H9 (cell line): ENCODE data around the gene ZNF609. TPM values are rescaled to one million over a fixed set of nuclear protein-coding genes. Genes with fewer than 3 reads are reported as not detected.

Source experiments
- DNase-seq: peaks from one replicate; pipeline ENCODE4 v3.0.0-alpha.2; 2017
- H2AFZ ChIP-seq: one replicate; pipeline ENCODE4 v1.6.1; 2013; ENCODE audit warnings: mild to moderate bottlenecking, low read length, control low read depth, moderate library complexity
- H2AK5ac ChIP-seq: 2 replicates; pipeline ENCODE4 v1.6.1; 2013; ENCODE audit warnings: low read length, control low read depth, mixed read lengths; ENCODE audit not compliant: insufficient read length
- H2BK120ac ChIP-seq: one replicate; pipeline ENCODE4 v1.6.1; 2013; ENCODE audit warnings: low read depth, mild to moderate bottlenecking, low read length, control low read depth, inconsistent platforms; ENCODE audit not compliant: poor library complexity, severe bottlenecking
- H2BK12ac ChIP-seq: 2 replicates; pipeline ENCODE4 v1.6.1; 2013; ENCODE audit warnings: low read length, control low read depth, mixed read lengths, low read depth; ENCODE audit not compliant: insufficient read length
- H2BK15ac ChIP-seq: 2 replicates; pipeline ENCODE4 v1.6.1; 2013; ENCODE audit warnings: low read depth, low read length, control low read depth
- H2BK20ac ChIP-seq: one replicate; pipeline ENCODE4 v1.6.1; 2013; ENCODE audit warnings: low read depth, mild to moderate bottlenecking, low read length, control low read depth, inconsistent platforms; ENCODE audit not compliant: poor library complexity, severe bottlenecking
- H2BK5ac ChIP-seq: 2 replicates; pipeline ENCODE4 v1.6.1; 2013; ENCODE audit warnings: low read length, control low read depth, mixed read lengths; ENCODE audit not compliant: insufficient read length
- H3K14ac ChIP-seq: 2 replicates; pipeline ENCODE4 v1.6.1; 2013; ENCODE audit warnings: low read length, control low read depth; ENCODE audit not compliant: insufficient read depth
- H3K18ac ChIP-seq: 2 replicates; pipeline ENCODE4 v1.6.1; 2013; ENCODE audit warnings: low read depth, mild to moderate bottlenecking, mixed read lengths, low read length, control low read depth; ENCODE audit not compliant: insufficient read length
- H3K23ac ChIP-seq: 2 replicates; pipeline ENCODE4 v1.6.1; 2013; ENCODE audit warnings: low read length, control low read depth, mixed read lengths, low read depth; ENCODE audit not compliant: insufficient read length
- H3K23me2 ChIP-seq: 2 replicates; pipeline ENCODE4 v1.6.1; 2013; ENCODE audit warnings: low read depth, mild to moderate bottlenecking, mixed read lengths, low read length, control low read depth; ENCODE audit not compliant: insufficient read length, poor library complexity, severe bottlenecking
- H3K27ac ChIP-seq: 2 replicates; pipeline ENCODE4 v1.5.1; 2013; ENCODE audit warnings: low read length, control low read depth, mixed read lengths, low read depth; ENCODE audit not compliant: insufficient read length
- H3K27me3 ChIP-seq: 2 replicates; pipeline ENCODE4 v1.6.1; 2013; ENCODE audit warnings: low read length, control low read depth, inconsistent platforms; ENCODE audit not compliant: insufficient read depth
- H3K4ac ChIP-seq: 2 replicates; pipeline ENCODE4 v1.6.1; 2013; ENCODE audit warnings: low read depth, mild to moderate bottlenecking, control low read depth, inconsistent platforms, low read length, moderate library complexity
- H3K4me1 ChIP-seq: 2 replicates; pipeline ENCODE4 v1.6.1; 2013; ENCODE audit warnings: low read length, control low read depth, inconsistent platforms; ENCODE audit not compliant: insufficient read depth
- H3K4me2 ChIP-seq: 2 replicates; pipeline ENCODE4 v1.6.1; 2013; ENCODE audit warnings: low read length, control low read depth, mixed read lengths; ENCODE audit not compliant: insufficient read length, insufficient read depth
- H3K56ac ChIP-seq: 2 replicates; pipeline ENCODE4 v1.6.1; 2013; ENCODE audit warnings: low read depth, mild to moderate bottlenecking, mixed read lengths, low read length, control low read depth; ENCODE audit not compliant: insufficient read length
- H3K79me1 ChIP-seq: 2 replicates; pipeline ENCODE4 v1.6.1; 2013; ENCODE audit warnings: low read depth, mild to moderate bottlenecking, moderate library complexity, low read length, control low read depth, inconsistent platforms; ENCODE audit not compliant: insufficient read depth, poor library complexity, severe bottlenecking
- H3K79me2 ChIP-seq: 2 replicates; pipeline ENCODE4 v1.6.1; 2013; ENCODE audit warnings: low read length, control low read depth, inconsistent platforms; ENCODE audit not compliant: insufficient read depth
- H3K9ac ChIP-seq: 2 replicates; pipeline ENCODE4 v1.6.1; 2013; ENCODE audit warnings: low read length, control low read depth, mixed read lengths; ENCODE audit not compliant: insufficient read length; ENCODE audit errors: extremely low read depth
- H3K9me3 ChIP-seq: one replicate; pipeline ENCODE4 v1.6.1; 2013; ENCODE audit warnings: low read depth, low read length, inconsistent platforms; ENCODE audit not compliant: control insufficient read depth
- H3T11ph ChIP-seq: one replicate; pipeline ENCODE4 v1.6.1; 2013; ENCODE audit warnings: mild to moderate bottlenecking, low read length, control low read depth, inconsistent platforms
- H4K20me1 ChIP-seq: one replicate; pipeline ENCODE4 v1.6.1; 2013; ENCODE audit not compliant: control insufficient read depth, insufficient read length, insufficient read depth
- H4K5ac ChIP-seq: 2 replicates; pipeline ENCODE4 v1.6.1; 2013; ENCODE audit warnings: low read depth, mild to moderate bottlenecking, mixed read lengths, low read length, control low read depth; ENCODE audit not compliant: insufficient read length
- H4K8ac ChIP-seq: replicated peaks from 2 replicates; pipeline ENCODE4 v1.6.1; 2013; ENCODE audit warnings: low read length, control low read depth, mixed read lengths, low read depth; ENCODE audit not compliant: insufficient read length
- H4K91ac ChIP-seq: 2 replicates; pipeline ENCODE4 v1.6.1; 2013; ENCODE audit warnings: low read depth, mild to moderate bottlenecking, moderate library complexity, mixed read lengths, low read length, control low read depth; ENCODE audit not compliant: insufficient read length
- H3K27ac Mint-ChIP-seq, 3 experiments: 2 replicates in 2 of 3; 3 replicates in 1 of 3; pipeline ENCODE4 v1.8.0; 2020 to 2021; ENCODE audit warnings: mixed read lengths in 3 of 3, mild to moderate bottlenecking in 1 of 3, moderate library complexity in 1 of 3
- H3K27me3 Mint-ChIP-seq: 2 replicates; pipeline ENCODE4 v1.8.0; 2021; ENCODE audit warnings: low read depth, mild to moderate bottlenecking, moderate library complexity, mixed read lengths
- H3K36me3 Mint-ChIP-seq, 3 experiments: 2 replicates in 2 of 3; 3 replicates in 1 of 3; pipeline ENCODE4 v1.8.0; 2020 to 2021; ENCODE audit warnings: low read depth in 3 of 3, mixed read lengths in 3 of 3; ENCODE audit not compliant: insufficient read depth in 1 of 3
- H3K4me1 Mint-ChIP-seq, 2 experiments: 2 replicates each; pipeline ENCODE4 v1.8.0; 2020; ENCODE audit warnings: mixed read lengths in 2 of 2
- H3K4me3 Mint-ChIP-seq, 2 experiments: 2 replicates in 1 of 2; 3 replicates in 1 of 2; pipeline ENCODE4 v1.8.0; 2020 to 2021; ENCODE audit warnings: mild to moderate bottlenecking in 2 of 2, mixed read lengths in 2 of 2, moderate library complexity in 1 of 2
- H3K9me3 Mint-ChIP-seq, 2 experiments: 2 replicates in 1 of 2; 3 replicates in 1 of 2; pipeline ENCODE4 v1.8.0; 2020; ENCODE audit warnings: mild to moderate bottlenecking in 2 of 2, mixed read lengths in 2 of 2, moderate library complexity in 1 of 2
- WGBS: extraction: QIAGEN DNeasy Blood & Tissue Kit; methylation state at CpG from one replicate; pipeline ENCODE4 v1.1.7; 2013; ENCODE audit warnings: missing lambda C conversion rate, low lambda C conversion rate, mixed read lengths; ENCODE audit not compliant: insufficient read length; ENCODE audit errors: extremely low coverage; 5-methylcytosine and 5-hydroxymethylcytosine counted together
- total RNA-seq: library from RNA; stranded (reverse); gene quantifications from 2 replicates; pipeline ENCODE4 v1.2.1, GENCODE V29; 2021
- TF ChIP-seq, protein P1 (sequence below): fragments of 200-600 bp; sonication (generic); conservative IDR thresholded peaks from 3 replicates; pipeline ENCODE4 v1.8.0; 2021; ENCODE audit warnings: antibody characterized with exemption, mild to moderate bottlenecking

ZNF609 gene
- total RNA-seq, 1 experiment from 2014 or later, result 45.3 TPM

DNA sequence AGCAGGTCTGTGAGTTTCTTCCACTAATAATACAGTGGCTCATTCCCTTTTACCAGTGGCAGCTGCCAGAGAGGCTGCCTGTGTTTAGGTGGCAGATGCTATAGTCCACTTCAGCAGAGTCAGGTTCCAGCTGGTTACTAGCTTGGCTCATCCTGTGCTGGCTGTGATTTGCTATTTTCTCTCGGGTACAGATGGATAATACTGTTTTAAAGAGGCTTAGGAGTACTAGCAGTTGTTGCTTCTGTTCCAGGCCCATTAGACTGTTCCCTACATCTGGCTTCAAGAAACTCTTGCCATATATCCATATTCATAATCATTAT, 41.0 kb downstream of the ZNF609 start:
- H2BK5ac ChIP-seq, result no peak overlapping the region
- H2BK20ac ChIP-seq, result no peak overlapping the region
- WGBS, result no CpG with 5 or more reads among the region's 1 CpG
- no peak overlapping the region for H3K9ac ChIP-seq
- Mint-ChIP-seq H3K27ac (peak overlapping the region in 2 of 3 experiments; percentile 9 to 19; a peak in 1 of 7 replicates), H3K4me1 (peaks cover 17 to 21% of the 10 kb centered on the region in 2 experiments), H3K36me3 (peaks cover 14 to 32% (median 29%) of the 10 kb centered on the region in 3 experiments), H3K9me3 (no peaks in the 10 kb centered on the region), H3K27me3 (no peaks in the 10 kb centered on the region), H3K4me3 (no peak overlapping the region)
- no peak overlapping the region for H3K4ac ChIP-seq
- DNase-seq, result no peak
- H3K79me1 ChIP-seq, result peaks cover 6% of the 10 kb centered on the region
- no peak overlapping the region for H3K4me2 ChIP-seq
- H3K9me3 ChIP-seq, result no peaks in the 10 kb centered on the region
- H3K27me3 ChIP-seq, result no peaks in the 10 kb centered on the region
- H3K23ac ChIP-seq, result no peak overlapping the region
- TF ChIP-seq, protein P1, sequence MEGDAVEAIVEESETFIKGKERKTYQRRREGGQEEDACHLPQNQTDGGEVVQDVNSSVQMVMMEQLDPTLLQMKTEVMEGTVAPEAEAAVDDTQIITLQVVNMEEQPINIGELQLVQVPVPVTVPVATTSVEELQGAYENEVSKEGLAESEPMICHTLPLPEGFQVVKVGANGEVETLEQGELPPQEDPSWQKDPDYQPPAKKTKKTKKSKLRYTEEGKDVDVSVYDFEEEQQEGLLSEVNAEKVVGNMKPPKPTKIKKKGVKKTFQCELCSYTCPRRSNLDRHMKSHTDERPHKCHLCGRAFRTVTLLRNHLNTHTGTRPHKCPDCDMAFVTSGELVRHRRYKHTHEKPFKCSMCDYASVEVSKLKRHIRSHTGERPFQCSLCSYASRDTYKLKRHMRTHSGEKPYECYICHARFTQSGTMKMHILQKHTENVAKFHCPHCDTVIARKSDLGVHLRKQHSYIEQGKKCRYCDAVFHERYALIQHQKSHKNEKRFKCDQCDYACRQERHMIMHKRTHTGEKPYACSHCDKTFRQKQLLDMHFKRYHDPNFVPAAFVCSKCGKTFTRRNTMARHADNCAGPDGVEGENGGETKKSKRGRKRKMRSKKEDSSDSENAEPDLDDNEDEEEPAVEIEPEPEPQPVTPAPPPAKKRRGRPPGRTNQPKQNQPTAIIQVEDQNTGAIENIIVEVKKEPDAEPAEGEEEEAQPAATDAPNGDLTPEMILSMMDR, result no peak
- no peak overlapping the region for H4K8ac ChIP-seq
- no peak overlapping the region for H2BK12ac ChIP-seq
- no peak overlapping the region for H3K14ac ChIP-seq
- no peak overlapping the region for H3K18ac ChIP-seq
- no peaks in the 10 kb centered on the region; the same call in 1 of the 2 replicates for H3K79me2 ChIP-seq
- no peaks in the 10 kb centered on the region for H3K23me2 ChIP-seq
- no peak overlapping the region for H3K56ac ChIP-seq
- no peak overlapping the region for H2BK15ac ChIP-seq
- H3K4me1 ChIP-seq, result peaks cover 3% of the 10 kb centered on the region
- no peak overlapping the region for H3T11ph ChIP-seq
- H2AFZ ChIP-seq, result no peak overlapping the region
- H2BK120ac ChIP-seq, result no peak overlapping the region
- no peak overlapping the region for H3K27ac ChIP-seq
- H4K91ac ChIP-seq, result no peak overlapping the region
- no peak overlapping the region for H2AK5ac ChIP-seq
- no peak overlapping the region for H4K5ac ChIP-seq
- no peaks in the 10 kb centered on the region for H4K20me1 ChIP-seq
